ENCODE results near the gene CHMP1B.
A peak's percentile ranks its signal among the peaks of the same experiment; 100 is the strongest.
"Not testable (repeated sequence)": the region's sequence is repeated elsewhere in the genome, so short reads cannot be mapped to it uniquely, and the experiment has no call there.

The CHMP1B gene

DNA sequence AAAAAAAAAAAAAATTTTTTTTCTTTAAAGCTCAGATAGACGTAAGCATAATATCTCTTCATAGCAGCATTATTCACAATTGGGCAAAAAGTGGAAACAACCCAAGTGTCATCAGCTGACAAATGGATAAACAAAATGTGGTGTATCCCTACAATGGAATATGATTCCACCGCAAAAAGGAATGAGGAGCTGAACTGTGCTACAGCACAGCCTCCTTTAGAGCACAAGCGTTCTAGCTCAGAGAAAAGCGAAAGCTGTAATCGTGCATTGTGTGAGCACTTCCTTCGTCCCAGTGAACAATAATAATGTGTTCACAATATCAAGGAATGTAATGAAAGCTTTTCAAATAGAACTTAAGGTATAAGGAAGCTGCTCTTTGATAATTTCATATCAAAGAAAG lies 11.7 kb upstream of the CHMP1B start:
- no peak overlapping the region for H3K4me3 ChIP-seq (ENCODE audit: low read depth, low read length)

DNA sequence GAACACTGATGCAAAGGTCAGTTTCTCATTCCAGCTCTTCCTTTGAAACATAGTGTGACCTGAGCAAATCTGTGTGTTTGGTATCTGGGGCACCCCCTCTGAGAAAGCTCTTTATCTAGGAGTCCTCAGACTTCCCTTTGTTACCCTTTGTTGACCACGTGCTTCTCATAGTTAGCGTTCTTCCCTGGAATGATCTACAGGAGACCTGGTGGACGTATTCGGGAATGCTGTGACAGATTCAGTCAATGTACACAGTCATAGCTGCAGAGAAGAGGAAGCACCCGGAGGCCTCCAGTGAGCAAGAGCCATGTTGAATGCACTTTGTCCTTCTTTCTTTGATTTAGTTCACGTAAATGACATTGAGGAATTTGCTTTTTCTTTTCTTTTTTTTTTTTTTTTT lies 10.7 kb upstream of the CHMP1B start:
- no peak overlapping the region for H3K4me3 ChIP-seq (ENCODE audit: low read depth, low read length)

DNA sequence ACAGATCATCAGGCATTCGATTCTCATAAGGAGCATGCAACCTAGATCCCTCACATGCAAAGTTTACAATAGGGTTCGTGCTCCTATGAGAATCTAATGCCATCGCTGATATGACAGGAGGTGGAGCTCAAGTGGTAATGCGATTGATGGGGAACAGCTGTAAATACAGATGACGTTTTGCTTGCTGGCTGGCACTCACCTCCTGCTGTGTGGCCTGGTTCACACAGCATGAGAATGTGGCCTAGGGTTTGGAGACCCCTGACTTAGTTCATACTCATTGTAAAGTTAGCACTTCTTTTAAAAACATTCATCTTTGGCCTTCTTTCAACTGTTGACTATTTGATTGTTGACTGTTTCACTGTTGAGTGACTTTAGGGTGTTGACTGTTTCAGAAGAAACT lies 8.7 kb upstream of the CHMP1B start:
- H3K4me3 ChIP-seq (ENCODE audit: low read depth, low read length), result no peak overlapping the region

DNA sequence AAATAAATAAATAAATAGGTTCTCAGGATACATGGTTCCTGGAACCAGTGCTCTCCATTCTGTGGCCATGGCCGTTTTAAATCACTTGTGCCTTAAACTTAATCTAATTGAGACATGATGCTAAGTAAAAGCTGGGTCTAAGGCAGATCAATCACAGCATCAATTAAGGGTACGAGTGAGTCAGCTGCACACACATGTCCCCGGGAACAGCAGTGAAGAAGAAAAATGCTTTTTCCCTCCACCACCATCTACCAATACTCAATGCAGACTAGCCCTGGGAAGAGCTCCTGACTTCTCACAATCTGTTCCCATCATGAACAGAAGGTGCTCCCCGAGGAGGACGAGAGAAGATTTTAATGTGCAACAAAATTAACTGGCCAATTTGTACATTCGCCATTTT lies 6.8 kb upstream of the CHMP1B start:
- H3K4me3 ChIP-seq (ENCODE audit: low read depth, low read length), result no peak overlapping the region

DNA sequence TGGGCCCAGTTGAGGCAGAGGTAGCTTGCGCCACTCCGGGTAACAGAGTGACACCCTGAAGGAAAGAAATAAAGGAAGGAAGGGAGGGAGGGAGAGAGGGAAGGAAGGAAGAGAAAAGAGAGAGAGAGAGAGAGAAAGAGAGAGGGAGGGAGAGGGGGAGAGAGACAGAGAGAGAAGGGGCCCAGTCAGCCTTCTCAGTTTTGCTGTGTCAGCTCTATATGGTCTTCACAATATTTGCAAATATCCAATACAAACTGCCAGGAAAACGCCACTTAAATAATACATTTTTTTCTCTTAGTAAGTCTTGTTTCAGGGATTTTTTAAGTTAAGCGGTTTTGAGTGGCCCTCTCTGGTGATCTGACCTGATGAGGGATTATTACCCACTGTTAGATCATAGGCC lies 5.6 kb upstream of the CHMP1B start:
- H3K4me3 ChIP-seq (ENCODE audit: low read depth, low read length), result no peak overlapping the region

DNA sequence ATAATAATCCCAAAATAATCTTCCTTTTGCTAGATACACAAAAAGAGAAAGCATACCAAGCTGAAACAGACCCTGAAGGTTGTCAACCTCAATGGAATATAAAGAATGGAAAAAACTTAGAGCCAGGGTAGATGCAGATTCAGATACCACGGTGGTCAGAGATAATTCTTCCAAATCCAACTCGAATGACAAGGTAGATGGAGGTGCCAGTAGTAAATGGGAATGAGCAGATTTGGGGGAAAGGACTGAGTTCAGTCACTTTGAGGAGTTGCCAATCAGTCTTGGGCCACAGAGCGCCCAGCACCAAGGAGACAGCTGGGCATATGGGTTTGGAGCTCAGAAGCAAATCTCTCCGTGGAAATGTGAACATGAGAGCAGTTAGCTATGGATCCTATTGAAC lies 3.4 kb upstream of the CHMP1B start:
- no peak overlapping the region for H3K4me3 ChIP-seq (ENCODE audit: low read depth, low read length)

DNA sequence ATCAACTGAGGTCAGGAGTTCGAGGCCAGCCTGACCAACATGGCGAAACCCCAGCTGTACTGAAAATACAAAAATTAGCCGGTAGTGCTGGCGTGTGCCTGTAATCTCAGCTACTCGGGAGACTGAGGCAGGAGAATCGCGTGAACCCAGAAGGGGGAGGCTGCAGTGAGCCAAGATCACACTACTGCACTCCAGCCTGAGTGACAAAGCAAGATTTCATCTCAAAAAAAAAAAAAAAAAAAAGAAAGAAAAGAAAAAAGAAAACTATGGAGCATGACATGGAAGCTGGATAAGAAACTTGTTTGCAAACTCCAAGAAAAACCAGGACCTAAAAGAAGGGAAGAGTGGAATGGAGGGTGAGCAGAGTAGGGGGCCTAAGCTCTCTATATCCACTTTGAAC lies 1.9 kb upstream of the CHMP1B start:
- H3K4me3 ChIP-seq (ENCODE audit: low read depth, low read length), result no peak overlapping the region

DNA sequence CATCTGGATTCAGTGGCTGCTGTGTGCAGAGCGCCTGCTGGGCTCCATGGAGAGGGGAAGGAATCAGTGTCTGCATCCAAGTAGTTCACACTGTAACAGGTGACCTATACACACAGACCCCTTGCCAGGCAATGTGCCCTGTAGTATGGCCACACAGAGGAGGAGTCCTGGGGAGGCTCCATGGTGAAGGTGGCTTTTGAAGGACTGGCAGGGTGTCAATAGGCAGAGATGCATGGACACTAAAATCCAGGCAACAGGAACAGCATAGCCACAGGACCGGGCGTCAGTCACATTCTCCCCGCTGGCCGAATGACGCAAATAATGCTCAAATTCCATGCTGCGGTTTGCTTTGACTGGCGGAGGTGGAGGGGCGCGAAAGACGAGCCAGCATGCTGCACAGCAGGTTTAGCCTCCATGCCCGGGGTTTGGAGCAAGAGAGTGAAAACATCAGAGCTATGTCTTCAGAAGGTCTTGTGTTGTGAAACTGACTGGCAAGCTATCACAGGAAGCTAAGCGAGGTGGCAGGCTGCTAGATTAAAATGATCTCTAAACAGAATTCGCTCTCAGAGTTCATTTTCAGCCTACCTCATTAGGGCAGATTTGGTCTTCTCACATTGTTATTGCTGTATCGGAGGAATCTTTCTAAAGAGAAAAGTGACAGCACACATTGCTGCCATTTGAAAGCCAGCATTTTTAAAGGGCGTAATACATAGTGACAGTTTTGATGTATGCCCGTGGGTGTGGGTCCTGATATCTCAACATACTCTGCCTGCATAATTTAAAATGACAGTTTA lies 1.2 kb upstream of the CHMP1B start:
- H3K4me3 ChIP-seq (ENCODE audit: low read depth, low read length), result no peak overlapping the region

DNA sequence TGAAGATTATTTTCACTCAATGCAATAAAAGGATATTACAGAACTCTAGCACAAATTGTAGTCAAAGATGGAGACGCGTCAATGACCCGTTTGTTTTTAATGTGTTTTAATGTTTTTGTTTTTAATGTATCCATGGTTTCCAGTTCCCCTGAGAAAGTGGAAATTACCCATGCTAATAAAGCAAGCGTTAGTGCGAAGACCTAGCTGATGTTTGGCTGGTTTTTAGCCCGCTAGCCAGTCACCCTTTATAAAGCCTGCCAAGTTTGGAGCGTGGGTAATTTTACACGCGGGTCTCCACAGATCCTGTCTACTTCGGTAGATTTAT lies 430 bp upstream of the CHMP1B start:
- H3K4me3 ChIP-seq (ENCODE audit: low read depth, low read length), result peak overlapping the region; percentile 100

DNA sequence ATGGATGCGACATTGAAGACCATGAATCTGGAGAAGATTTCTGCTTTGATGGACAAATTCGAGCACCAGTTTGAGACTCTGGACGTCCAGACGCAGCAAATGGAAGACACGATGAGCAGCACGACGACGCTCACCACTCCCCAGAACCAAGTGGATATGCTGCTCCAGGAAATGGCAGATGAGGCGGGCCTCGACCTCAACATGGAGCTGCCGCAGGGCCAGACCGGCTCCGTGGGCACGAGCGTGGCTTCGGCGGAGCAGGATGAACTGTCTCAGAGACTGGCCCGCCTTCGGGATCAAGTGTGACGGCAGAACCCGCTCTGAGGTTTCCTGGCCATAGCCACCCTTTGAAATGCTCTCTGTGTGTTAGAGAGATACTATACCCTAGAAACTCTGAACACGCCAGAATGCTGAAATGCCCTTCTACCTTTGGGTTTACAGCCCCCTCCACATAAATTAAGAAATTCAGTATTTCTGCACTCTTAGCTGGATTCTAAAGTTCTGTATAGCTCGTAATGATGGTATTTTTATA lies 659 bp downstream of the CHMP1B start:
- peak overlapping the region; percentile 100 for H3K4me3 ChIP-seq (ENCODE audit: low read depth, low read length)

DNA sequence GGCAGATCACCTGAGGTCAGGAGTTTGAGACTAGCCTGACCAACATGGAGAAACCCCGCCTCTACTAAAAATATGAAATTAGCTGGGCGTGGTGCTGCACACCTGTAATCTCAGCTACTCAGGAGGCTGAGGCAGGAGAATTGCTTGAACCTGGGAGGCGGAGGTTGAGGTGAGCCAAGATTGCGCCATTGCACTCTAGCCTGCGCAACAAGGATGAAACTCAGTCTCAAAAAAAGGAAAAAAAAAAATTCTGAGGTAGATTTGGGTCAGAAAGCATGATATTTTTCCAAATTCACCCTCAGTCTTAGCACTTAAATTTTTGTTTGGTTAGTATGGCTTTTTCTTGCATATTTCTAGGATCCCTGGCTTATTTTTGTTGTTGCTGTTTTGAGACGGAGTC lies 3.3 kb downstream of the CHMP1B start:
- not testable (repeated sequence) for H3K4me3 ChIP-seq (ENCODE audit: low read depth, low read length)

DNA sequence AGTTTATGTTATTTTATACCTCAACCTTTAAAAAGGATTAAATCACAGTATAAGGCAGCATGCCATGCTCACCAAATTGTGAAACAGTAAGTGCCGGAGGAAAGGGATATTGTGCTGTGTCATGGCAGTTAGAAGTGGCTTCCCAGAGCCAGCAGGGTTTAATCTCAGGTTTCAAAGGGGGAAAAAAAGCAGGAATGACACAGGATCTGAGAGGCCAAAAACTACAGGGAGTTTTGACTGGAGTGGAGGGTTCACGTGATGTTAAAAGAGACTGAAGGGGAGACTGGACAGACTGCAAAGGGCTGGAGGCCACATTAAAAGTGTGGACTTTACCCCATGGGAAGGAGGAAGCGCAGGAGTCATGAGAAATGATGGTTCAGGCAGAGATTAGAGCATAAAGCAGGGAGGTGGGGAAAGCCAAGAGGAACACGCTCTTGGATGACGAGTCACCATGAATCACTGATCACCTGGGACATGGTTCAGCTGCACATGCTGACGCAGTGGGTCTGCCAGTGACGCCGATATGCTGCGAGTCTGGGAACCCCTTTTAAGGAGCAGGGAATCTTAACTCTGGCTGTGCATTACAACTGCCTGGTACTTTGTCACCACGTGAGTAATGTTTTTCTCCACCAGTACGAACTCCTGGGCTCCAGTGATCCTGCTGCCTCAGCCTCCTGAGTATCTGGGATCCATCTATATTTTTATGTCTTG lies 6.1 kb downstream of the CHMP1B start:
- H3K4me3 ChIP-seq (ENCODE audit: low read depth, low read length), result no peak overlapping the region

DNA sequence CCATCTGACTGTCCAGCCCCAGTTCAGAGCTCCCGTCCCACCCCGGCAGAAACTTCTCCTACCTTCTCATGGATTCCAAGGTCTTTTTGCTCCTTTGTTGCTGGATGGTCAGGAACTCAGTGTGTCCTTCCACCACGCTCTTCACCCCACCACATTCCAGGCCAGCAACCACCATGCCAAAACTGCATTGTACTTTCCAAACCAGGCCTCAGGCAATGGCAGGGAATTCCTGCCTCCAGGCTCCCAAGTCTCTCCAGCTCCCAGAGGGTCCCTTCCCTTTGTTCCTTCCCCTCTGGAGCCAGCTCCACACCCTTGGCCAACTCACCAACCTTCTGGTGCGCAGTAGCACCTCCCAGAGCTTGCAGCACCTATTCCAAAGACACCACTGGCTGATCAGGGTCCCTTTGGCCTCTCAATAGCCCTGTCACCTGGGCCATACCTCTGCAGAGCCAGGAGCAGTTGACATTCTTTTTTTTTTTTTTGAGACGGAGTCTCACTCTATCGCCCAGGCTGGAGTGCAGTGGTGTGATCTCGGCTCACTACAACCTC lies 8.1 kb downstream of the CHMP1B start:
- no peak overlapping the region for H3K4me3 ChIP-seq (ENCODE audit: low read depth, low read length)

DNA sequence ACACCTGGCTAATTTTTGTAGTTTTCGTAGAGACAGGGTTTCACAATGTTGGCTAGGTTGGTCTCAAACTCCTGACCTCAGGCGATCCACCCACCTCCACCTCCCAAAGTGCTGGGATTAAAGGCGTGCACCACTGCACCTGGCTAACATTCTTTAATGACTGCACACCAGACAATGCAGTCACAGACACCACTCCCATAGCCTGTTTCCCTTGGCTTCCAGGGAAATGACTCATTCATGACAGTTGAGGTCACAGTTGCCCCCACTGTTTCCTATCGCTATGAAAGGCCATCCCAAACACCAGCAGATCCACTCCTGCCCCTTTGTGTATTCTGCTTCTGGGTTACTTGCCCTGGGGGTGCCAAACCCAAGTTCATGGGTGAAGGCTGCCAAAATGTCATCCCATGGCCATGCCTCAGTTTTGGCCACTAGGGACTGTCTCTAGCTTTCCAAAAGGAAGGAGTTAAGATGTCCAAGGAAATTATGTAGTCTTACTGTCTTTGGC lies 8.7 kb downstream of the CHMP1B start:
- no peak overlapping the region for H3K4me3 ChIP-seq (ENCODE audit: low read depth, low read length)

DNA sequence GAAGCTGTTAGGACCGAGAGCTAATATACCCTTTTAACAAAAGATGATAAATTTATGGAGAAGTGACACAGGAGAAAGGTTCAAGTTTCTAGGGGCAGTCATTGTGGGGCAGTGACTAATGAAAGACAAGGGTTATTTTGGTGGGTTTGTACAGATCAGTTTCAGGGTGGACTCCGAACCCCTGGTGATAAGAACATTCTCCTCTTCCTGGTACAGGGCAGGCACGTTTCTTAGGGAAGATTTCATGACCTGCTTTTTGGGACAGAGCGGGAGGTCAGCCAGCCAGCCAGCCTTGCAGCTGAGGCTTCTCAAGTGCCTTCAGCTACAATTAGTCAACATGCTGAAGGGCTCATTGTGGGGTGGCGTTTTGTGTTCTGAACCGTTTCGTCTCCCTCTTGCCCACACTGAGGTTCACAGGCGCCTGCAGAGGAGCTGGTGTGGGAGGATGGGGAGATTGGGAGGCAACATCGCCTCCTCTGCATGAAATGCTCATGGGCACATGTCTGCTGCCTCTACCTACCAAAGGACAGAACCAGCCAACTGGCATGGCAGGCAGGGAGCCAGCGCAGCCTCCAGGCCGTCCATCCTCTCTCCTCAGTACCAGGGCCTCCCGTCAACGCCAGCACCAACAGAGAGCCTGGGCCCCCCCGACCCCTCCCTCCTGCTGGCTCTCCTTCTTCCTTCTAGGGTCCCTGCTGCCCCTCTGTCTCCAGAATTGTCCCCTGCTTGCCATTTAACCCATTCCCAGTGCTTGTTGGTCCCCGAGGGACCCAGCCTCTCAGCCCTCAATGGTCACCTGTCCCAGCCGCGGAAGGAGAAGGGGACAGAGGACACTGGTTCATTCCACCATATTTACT lies 9.6 kb downstream of the CHMP1B start:
- H3K4me3 ChIP-seq (ENCODE audit: low read depth, low read length), result no peak overlapping the region

DNA sequence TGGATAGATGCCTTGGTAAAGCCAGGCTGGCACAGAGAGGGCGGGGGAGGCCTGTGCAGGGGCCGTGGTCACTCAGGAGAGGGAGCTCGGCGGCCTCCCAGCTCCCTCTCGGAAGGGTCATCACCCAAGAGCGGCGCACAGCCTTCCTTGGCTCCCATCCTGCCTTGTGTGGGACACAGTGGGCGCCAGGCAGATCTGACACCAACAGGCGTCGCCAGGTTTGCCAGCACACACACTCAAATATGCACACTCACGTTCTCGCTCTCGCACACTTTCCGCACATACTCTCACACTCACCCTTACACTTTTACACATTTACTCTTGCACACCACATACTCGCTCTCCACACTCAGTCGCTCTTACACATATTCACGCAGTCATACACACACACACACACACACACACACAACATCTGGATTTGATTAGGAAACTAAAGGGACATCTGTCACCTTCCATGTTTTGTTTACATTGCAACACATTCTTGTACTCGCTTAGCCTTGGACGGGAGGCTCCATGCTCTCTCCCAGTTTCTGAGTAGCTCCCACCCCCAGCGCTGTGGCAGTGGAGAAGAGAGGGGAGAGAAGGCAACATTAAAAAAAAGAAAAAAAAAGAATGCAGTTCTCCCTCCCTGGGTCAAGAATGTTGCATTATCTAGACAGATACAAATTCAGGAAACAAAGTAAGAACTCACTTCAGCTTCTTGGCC lies 10.5 kb downstream of the CHMP1B start:
- H3K4me3 ChIP-seq (ENCODE audit: low read depth, low read length), result no peak overlapping the region

DNA sequence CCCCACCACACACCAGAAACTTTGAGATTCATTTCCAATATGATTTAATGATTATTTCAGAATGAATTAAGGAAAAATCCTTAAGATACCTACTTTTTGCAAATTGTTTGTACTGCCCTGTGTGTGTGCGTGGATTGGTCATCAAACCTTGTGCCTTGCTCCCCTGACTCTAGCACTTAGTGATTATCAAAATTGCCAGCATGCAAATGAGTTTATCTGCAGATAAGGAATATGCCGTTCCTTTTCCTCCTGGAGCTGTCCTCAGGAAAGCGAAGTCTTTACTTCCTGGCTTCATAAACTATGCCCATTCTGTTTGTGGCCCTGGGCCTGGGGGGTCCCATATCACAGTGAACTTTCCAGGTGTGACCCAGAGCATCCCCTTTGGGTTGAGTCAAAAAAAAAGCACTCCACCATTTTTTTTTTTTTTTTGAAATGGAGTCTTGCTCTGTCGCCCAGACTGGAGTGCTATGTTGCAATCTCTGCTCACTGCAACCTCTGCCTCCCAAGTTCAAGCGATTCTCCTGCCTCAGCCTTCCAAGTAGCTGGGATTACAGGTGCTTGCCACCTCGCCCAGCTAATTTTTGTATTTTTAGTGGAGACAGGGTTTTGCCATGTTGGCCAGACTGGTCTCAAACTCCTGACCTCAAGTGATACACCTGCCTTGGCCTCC lies 11.4 kb downstream of the CHMP1B start:
- no peak overlapping the region for H3K4me3 ChIP-seq (ENCODE audit: low read depth, low read length)

DNA sequence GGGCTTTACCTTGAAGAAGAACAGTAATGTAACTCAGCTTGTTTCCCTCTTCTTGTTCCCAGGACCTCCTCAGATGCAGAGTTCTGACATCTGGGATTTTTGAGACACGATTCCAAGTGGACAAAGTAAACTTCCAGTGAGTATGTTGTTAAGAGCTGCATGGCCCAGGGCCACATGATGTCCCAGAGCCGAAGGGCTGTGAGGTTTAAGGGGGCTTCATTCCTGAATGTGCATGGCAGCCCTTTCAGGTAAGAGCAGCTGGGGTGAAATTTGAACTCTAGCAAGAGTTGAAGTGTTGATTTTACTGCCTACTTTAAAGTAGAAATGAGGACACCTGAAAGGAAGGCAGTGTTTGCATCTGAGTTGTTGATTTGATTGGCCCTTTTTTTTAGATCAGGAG lies 13.3 kb downstream of the CHMP1B start:
- H3K4me3 ChIP-seq (ENCODE audit: low read depth, low read length), result no peak overlapping the region

DNA sequence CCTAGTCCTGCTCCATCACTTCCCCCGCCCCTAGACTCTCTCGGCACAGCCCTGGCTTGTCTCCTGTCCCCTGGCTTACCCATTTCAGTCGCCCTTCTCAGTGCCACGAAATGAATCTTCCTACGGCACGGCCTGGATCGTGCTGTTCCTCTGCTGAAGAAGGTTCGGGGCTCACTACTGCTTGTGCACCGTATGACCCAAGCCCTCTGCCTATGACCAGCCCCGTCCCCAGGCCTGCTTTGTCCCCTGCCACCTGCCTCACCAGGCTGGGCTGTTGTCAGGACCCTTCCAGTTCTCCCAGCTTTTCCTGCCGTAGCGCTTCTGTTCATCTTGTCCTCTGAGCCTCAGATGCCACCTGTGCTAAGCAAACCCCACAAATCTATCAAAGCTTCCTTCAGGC lies 13.9 kb downstream of the CHMP1B start:
- H3K4me3 ChIP-seq (ENCODE audit: low read depth, low read length), result no peak overlapping the region

DNA sequence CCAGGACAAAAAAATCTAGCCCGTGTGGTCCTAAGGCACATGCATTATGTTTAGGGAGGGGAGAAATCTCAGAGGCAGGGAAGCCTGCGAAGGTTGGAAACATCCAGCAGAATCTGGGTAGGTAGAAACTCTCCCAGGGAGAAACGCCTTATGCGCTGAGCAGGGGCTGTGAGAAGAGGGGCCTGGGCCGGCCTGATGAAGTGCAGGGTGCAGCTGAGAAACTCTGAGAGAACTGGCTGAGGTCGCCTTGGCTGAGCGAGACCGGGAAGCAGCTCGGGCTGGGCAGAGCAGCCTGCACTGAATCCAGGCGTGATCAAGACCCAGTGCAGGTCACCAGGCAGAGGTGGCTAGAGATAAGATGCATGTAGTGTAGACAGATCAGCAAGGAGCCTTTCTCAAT lies 15.1 kb downstream of the CHMP1B start:
- H3K4me3 ChIP-seq (ENCODE audit: low read depth, low read length), result no peak overlapping the region

Measured in iPS-11a (cell line).